Smooth muscle cell (in vitro differentiated cells): ENCODE results near the gene RHBDD2. TPM values are rescaled to one million over a fixed set of nuclear protein-coding genes. Genes with fewer than 3 reads are reported as not detected.
"Not testable (repeated sequence)": the region's sequence is repeated elsewhere in the genome, so short reads cannot be mapped to it uniquely, and the experiment has no call there.

ENCODE experiments used
- DNase-seq: peaks from one replicate; lab custom pipeline; 2025; ENCODE audit not compliant: unreplicated experiment; lab: John Stamatoyannopoulos, UW
- H2AFZ ChIP-seq: fragments of 200-600 bp; sonication (generic); 2 replicates; pipeline ENCODE4 v1.6.0; 2016; ENCODE audit warnings: antibody characterized with exemption, low read depth, mild to moderate bottlenecking
- H3F3A ChIP-seq: fragments of 200-600 bp; sonication (generic); 2 replicates; pipeline ENCODE4 v1.6.0; 2017; ENCODE audit warnings: antibody characterized with exemption, low read depth
- H3K27ac ChIP-seq: fragments of 200-600 bp; sonication (generic); 2 replicates; pipeline ENCODE4 v1.5.1; 2016; ENCODE audit warnings: low read depth, mild to moderate bottlenecking
- H3K27me3 ChIP-seq: fragments of 200-600 bp; sonication (generic); 2 replicates; pipeline ENCODE4 v1.6.1; 2016; ENCODE audit warnings: low read depth, mild to moderate bottlenecking
- H3K36me3 ChIP-seq: fragments of 200-600 bp; sonication (generic); 2 replicates; pipeline ENCODE4 v1.5.1; 2016; ENCODE audit warnings: low read depth
- H3K4me1 ChIP-seq: fragments of 200-600 bp; sonication (generic); 2 replicates; pipeline ENCODE4 v1.5.1; 2016; ENCODE audit warnings: low read depth
- H3K4me2 ChIP-seq: fragments of 200-600 bp; sonication (generic); 2 replicates; pipeline ENCODE4 v1.6.0; 2016; ENCODE audit warnings: mild to moderate bottlenecking
- H3K4me3 ChIP-seq: fragments of 200-600 bp; sonication (generic); 2 replicates; pipeline ENCODE4 v1.5.1; 2016; ENCODE audit warnings: mild to moderate bottlenecking
- H3K79me2 ChIP-seq: fragments of 200-600 bp; sonication (generic); 2 replicates; pipeline ENCODE4 v1.6.0; 2016; ENCODE audit warnings: low read depth, mild to moderate bottlenecking
- H3K9ac ChIP-seq: fragments of 200-600 bp; sonication (generic); 2 replicates; pipeline ENCODE4 v1.6.0; 2016; ENCODE audit warnings: low read depth
- H3K9me3 ChIP-seq: fragments of 200-600 bp; sonication (generic); replicated peaks from 2 replicates; pipeline ENCODE4 v1.5.1; 2016; ENCODE audit warnings: low read depth
- H4K20me1 ChIP-seq: fragments of 200-600 bp; sonication (generic); 2 replicates; pipeline ENCODE4 v1.6.0; 2016; ENCODE audit warnings: low read depth
- WGBS: methylation state at CpG from one replicate; pipeline ENCODE4 v1.1.7; 2016; ENCODE audit warnings: low lambda C conversion rate; 5-methylcytosine and 5-hydroxymethylcytosine counted together
- polyA plus RNA-seq: library from polyadenylated mRNA; unstranded; fragments of >200 nt; fragmentation: Nextera tagmentation; extraction: Ambion mirVana; gene quantifications from 2 replicates; pipeline ENCODE4 v1.2.1, GENCODE V29; 2016
- total RNA-seq: library from RNA; depleted of rRNA; stranded (reverse); fragments of >200 nt; gene quantifications from 2 replicates; pipeline ENCODE4 v1.2.3, GENCODE V29; 2014
- TF ChIP-seq, protein P1 (sequence below): fragments of 200-600 bp; sonication (generic); IDR thresholded peaks from 2 replicates; pipeline ENCODE4 v1.5.1; 2017; ENCODE audit warnings: borderline replicate concordance, mild to moderate bottlenecking, antibody characterized with exemption; ENCODE audit not compliant: insufficient read depth, poor library complexity, severe bottlenecking

Gene RHBDD2
- total and polyA plus RNA-seq, 2 experiments from 2014 or later: 43.9 to 105 TPM

DNA sequence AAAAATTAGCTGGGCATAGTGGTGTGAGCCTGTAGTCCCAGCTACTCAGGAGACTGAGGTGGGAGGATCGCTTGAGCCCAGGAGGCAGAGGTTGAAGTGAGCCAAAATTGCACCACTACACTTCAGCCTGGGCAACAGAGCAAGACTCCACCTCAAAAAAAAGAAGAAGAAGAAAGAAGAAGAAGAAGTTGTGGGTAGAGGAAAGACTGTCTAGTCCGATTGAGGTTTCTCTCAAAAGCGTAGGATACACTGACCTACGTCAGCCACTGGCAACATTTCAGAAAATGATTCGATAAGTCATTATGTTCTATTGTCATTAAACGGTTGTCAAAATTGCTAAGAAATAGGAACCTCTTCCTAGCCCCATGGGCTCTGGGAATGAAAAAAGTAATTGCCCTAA is 22.3 kb upstream of the RHBDD2 start:
- Histone ChIP-seq H3K27ac (no peak overlapping the region), H2AFZ (no peak overlapping the region), H3F3A (no peaks in the 10 kb centered on the region), H4K20me1 (no peaks in the 10 kb centered on the region), H3K27me3 (no peaks in the 10 kb centered on the region), H3K9ac (no peak overlapping the region), H3K4me1 (no peaks in the 10 kb centered on the region), H3K79me2 (no peaks in the 10 kb centered on the region), H3K4me3 (no peak overlapping the region), H3K9me3 (no peaks in the 10 kb centered on the region), H3K36me3 (no peaks in the 10 kb centered on the region), H3K4me2 (no peak overlapping the region)
- DNase-seq: no peak
- TF ChIP-seq, protein P1, sequence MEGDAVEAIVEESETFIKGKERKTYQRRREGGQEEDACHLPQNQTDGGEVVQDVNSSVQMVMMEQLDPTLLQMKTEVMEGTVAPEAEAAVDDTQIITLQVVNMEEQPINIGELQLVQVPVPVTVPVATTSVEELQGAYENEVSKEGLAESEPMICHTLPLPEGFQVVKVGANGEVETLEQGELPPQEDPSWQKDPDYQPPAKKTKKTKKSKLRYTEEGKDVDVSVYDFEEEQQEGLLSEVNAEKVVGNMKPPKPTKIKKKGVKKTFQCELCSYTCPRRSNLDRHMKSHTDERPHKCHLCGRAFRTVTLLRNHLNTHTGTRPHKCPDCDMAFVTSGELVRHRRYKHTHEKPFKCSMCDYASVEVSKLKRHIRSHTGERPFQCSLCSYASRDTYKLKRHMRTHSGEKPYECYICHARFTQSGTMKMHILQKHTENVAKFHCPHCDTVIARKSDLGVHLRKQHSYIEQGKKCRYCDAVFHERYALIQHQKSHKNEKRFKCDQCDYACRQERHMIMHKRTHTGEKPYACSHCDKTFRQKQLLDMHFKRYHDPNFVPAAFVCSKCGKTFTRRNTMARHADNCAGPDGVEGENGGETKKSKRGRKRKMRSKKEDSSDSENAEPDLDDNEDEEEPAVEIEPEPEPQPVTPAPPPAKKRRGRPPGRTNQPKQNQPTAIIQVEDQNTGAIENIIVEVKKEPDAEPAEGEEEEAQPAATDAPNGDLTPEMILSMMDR: no peak
- 93% methylated on average over 6 of the region's 6 CpGs for WGBS

DNA sequence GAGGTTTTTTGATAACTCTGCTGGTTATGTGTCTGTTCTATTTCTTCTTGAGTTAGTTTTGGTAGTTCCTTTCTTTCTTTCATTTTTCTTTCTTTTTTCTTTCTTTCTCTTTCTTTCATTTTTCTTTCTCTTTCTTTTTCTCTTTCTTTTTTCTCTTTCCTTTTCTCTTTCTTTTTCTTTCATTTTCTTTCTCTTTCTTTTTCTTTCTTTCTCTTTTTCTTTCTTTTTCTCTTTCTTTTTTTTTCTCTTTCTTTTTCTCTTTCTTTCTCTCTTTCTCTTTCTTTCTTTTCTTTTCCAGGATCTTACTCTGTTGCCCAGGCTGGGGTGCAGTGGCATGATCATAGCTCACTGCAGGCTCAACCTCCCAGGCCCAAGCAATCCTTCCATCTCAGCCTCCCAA is 20.4 kb upstream of the RHBDD2 start:
- H2AFZ ChIP-seq: no peak overlapping the region
- DNase-seq: no peak
- H3K4me3 ChIP-seq: no peak overlapping the region
- H3K36me3 ChIP-seq: no peaks in the 10 kb centered on the region
- no peaks in the 10 kb centered on the region for H3K27me3 ChIP-seq
- H3K27ac ChIP-seq: no peak overlapping the region
- H3K9me3 ChIP-seq: no peaks in the 10 kb centered on the region
- H3K4me1 ChIP-seq: no peaks in the 10 kb centered on the region
- TF ChIP-seq, protein P1: no peak
- H3K9ac ChIP-seq: no peak overlapping the region
- no peaks in the 10 kb centered on the region for H4K20me1 ChIP-seq
- no peaks in the 10 kb centered on the region for H3F3A ChIP-seq
- H3K79me2 ChIP-seq: no peaks in the 10 kb centered on the region
- no peak overlapping the region for H3K4me2 ChIP-seq

DNA sequence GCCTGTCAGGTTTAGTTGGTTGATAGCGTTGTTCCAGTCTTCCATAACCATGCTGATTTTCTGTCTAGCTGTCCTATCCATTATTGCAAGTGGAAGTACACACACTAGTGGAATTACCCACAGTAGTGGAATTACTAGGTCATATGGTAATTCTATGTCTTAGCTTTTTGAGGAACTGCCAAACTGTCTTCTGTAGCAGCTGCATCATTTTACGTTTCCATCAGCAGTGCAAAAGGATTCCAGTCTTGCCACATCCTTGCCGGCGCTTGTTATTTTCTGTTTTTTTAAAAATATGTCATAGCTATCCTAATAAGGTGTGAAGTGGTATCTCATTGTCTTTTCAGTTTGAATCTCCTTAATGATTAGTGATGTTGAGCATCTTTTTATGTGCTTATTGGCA is 17.2 kb upstream of the RHBDD2 start:
- TF ChIP-seq, protein P1: no peak
- Histone ChIP-seq H3K79me2 (no peaks in the 10 kb centered on the region), H3K9me3 (no peaks in the 10 kb centered on the region), H3K4me2 (no peak overlapping the region), H3K27me3 (no peaks in the 10 kb centered on the region), H3K4me1 (no peaks in the 10 kb centered on the region), H3K9ac (no peak overlapping the region), H2AFZ (peak overlapping the region; percentile 20), H3K4me3 (no peak overlapping the region), H3K36me3 (no peaks in the 10 kb centered on the region), H3F3A (no peaks in the 10 kb centered on the region), H4K20me1 (no peaks in the 10 kb centered on the region), H3K27ac (no peak overlapping the region)
- WGBS: 71% methylated on average over 4 of the region's 4 CpGs
- DNase-seq: no peak

DNA sequence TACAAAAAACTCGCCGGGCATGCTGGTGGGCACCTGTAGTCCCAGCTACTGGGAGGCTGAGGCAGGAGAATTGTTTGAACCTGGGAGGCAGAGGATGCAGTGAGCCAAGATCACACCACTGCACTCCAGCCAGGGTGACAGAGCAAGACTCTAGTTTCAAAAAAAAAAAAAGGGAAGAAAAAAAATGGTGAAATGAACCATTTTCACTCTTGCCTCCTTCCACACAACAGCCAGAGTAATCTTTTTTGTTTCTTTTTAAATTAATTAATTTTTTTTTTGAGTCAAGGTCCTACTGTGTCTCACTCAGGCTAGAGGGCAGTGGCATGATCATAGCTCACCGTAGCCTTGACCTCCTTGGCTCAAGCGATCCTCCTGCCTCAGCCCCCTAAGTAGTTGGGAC is 14.6 kb upstream of the RHBDD2 start:
- 93% methylated on average over 4 of the region's 4 CpGs for WGBS

More for the DNA sequence above, 14.6 kb upstream of the RHBDD2 start:
- H3K27me3 ChIP-seq, H3K4me2 ChIP-seq, H4K20me1 ChIP-seq, H3K4me3 ChIP-seq, DNase-seq, H3K4me1 ChIP-seq, H3F3A ChIP-seq, H3K9me3 ChIP-seq, H2AFZ ChIP-seq, H3K9ac ChIP-seq, H3K27ac ChIP-seq, H3K79me2 ChIP-seq, H3K36me3 ChIP-seq: not testable (repeated sequence)
